GM06990 (cell line): ENCODE results near the gene SBF2.
"Not testable (repeated sequence)": the region's sequence is repeated elsewhere in the genome, so short reads cannot be mapped to it uniquely, and the experiment has no call there.

Experiments used
- DNase-seq: peaks from one replicate; pipeline ENCODE4 v3.0.0-alpha.2; 2011; ENCODE audit not compliant: insufficient read length; ENCODE audit errors: extremely low read depth
- H3K27me3 ChIP-seq: replicated peaks from 2 replicates; pipeline ENCODE4 v1.6.0; 2011; ENCODE audit warnings: low read length; ENCODE audit not compliant: control insufficient read depth, insufficient read depth
- H3K36me3 ChIP-seq: 2 replicates; pipeline ENCODE4 v1.5.1; 2011; ENCODE audit warnings: low read length; ENCODE audit not compliant: control insufficient read depth, insufficient read depth
- H3K4me3 ChIP-seq: replicated peaks from 2 replicates; pipeline ENCODE4 v1.5.1; 2011; ENCODE audit warnings: low read depth, mild to moderate bottlenecking, control low read depth, low read length
- CTCF ChIP-seq: IDR thresholded peaks from 2 replicates; pipeline ENCODE4 v1.5.1; 2011; ENCODE audit warnings: low read length, control low read depth, mild to moderate bottlenecking, inconsistent platforms; ENCODE audit not compliant: insufficient read depth, poor library complexity, severe bottlenecking

SBF2 gene

GRCh38 chr11:9941991-9942390 lies 352.0 kb downstream of the SBF2 start:
- H3K36me3 ChIP-seq, result no peaks in the 10 kb centered on the region
- no peak for DNase-seq
- no peak for TF ChIP-seq CTCF
- no peaks in the 10 kb centered on the region for H3K27me3 ChIP-seq
- no peak overlapping the region for H3K4me3 ChIP-seq

- not testable (repeated sequence) for H3K36me3 ChIP-seq, H3K4me3 ChIP-seq, H3K27me3 ChIP-seq, DNase-seq
These were observed 354.9 kb downstream of the SBF2 start for GRCh38 chr11:9939150-9939549.

GRCh38 chr11:9936754-9937153 lies 357.3 kb downstream of the SBF2 start:
- DNase-seq, result no peak
- H3K36me3 ChIP-seq, result no peaks in the 10 kb centered on the region
- no peak overlapping the region for H3K4me3 ChIP-seq
- no peaks in the 10 kb centered on the region for H3K27me3 ChIP-seq
- no peak for TF ChIP-seq CTCF

- H3K4me3 ChIP-seq, DNase-seq, H3K27me3 ChIP-seq, H3K36me3 ChIP-seq: not testable (repeated sequence)
These were observed 361.2 kb downstream of the SBF2 start for GRCh38 chr11:9932843-9933242.

GRCh38 chr11:9930562-9931331 lies 363.3 kb downstream of the SBF2 start:
- H3K27me3 ChIP-seq, H3K36me3 ChIP-seq, H3K4me3 ChIP-seq, DNase-seq: not testable (repeated sequence)

GRCh38 chr11:9927670-9928069 lies 366.3 kb downstream of the SBF2 start:
- no peaks in the 10 kb centered on the region for H3K36me3 ChIP-seq
- no peak for TF ChIP-seq CTCF
- no peak overlapping the region for H3K4me3 ChIP-seq
- no peak for DNase-seq
- H3K27me3 ChIP-seq, result no peaks in the 10 kb centered on the region

GRCh38 chr11:9923280-9923679 lies 370.7 kb downstream of the SBF2 start:
- no peaks in the 10 kb centered on the region for H3K27me3 ChIP-seq
- H3K36me3 ChIP-seq, result no peaks in the 10 kb centered on the region
- DNase-seq, result no peak
- no peak overlapping the region for H3K4me3 ChIP-seq
- TF ChIP-seq CTCF, result no peak
